ENCODE measurements around the gene MMP20.
A peak's percentile ranks its signal among the peaks of the same experiment; 100 is the strongest.

Gene MMP20

GRCh38 chr11:102552020-102552419 lies 73.1 kb downstream of the MMP20 start:
- DNase-seq: no peak

GRCh38 chr11:102551169-102551781 lies 73.9 kb downstream of the MMP20 start:
- DNase-seq: no peak

- DNase-seq: peak; percentile 28 to 71
Measured at GRCh38 chr11:102546923-102547471, 78.1 kb downstream of the MMP20 start.

GRCh38 chr11:102546427-102546826 lies 78.7 kb downstream of the MMP20 start:
- DNase-seq: peak in 1 of 2 donors; percentile 52

GRCh38 chr11:102545701-102546100 lies 79.4 kb downstream of the MMP20 start:
- no peak for DNase-seq

GRCh38 chr11:102544594-102544993 lies 80.5 kb downstream of the MMP20 start:
- no peak for DNase-seq

- no peak for DNase-seq
Measured at GRCh38 chr11:102539567-102539966, 85.6 kb downstream of the MMP20 start.

GRCh38 chr11:102538932-102539331 lies 86.2 kb downstream of the MMP20 start:
- no peak for DNase-seq

- DNase-seq: no peak
Measured at GRCh38 chr11:102534261-102534872, 90.8 kb downstream of the MMP20 start.

GRCh38 chr11:102530558-102530957 lies 94.6 kb downstream of the MMP20 start, which contains the start of gene MMP7:
Gene MMP7, minus strand, starts transcription at chr11:102530747. Its CDS starts 47 bp downstream, at chr11:102530700.
- no peak for DNase-seq

- no peak for DNase-seq
Measured at GRCh38 chr11:102528618-102529017, 96.5 kb downstream of the MMP20 start.

GRCh38 chr11:102527684-102528083 lies 97.4 kb downstream of the MMP20 start:
- DNase-seq: no peak

GRCh38 chr11:102527041-102527440 lies 98.1 kb downstream of the MMP20 start:
- DNase-seq: no peak
